Renal cortex interstitium (tissue), 11 donors: ENCODE measurements around the gene PRDM12. TPM values are rescaled to one million over a fixed set of nuclear protein-coding genes. Genes with fewer than 3 reads are reported as not detected.

Source experiments
- DNase-seq, 11 donors: peaks; one replicate each; pipeline ENCODE4 v3.0.0-alpha.2; 2013; ENCODE audit warnings: low read depth in 9 of 11, low spot score in 4 of 11; ENCODE audit errors: extremely low read depth in 1 of 11
- polyA plus RNA-seq, 3 donors: library from polyadenylated mRNA; unstranded; fragments of 120-200 nt; gene quantifications; one replicate each; pipeline ENCODE4 v1.2.1, GENCODE V29; 2013; ENCODE audit not compliant: insufficient read length in 3 of 3

PRDM12 gene
- polyA plus RNA-seq, 3 donors = not detected

GRCh38 chr9:130634801-130635200, 29.6 kb upstream of the PRDM12 start:
- no peak for DNase-seq

GRCh38 chr9:130635306-130635705, 29.1 kb upstream of the PRDM12 start:
- DNase-seq = no peak

GRCh38 chr9:130635721-130636647, 28.4 kb upstream of the PRDM12 start:
- DNase-seq = no peak

GRCh38 chr9:130636648-130637020, 27.8 kb upstream of the PRDM12 start:
- DNase-seq = no peak

GRCh38 chr9:130638284-130639123, 25.9 kb upstream of the PRDM12 start:
- DNase-seq = no peak

GRCh38 chr9:130639124-130639765, 25.1 kb upstream of the PRDM12 start:
- DNase-seq = no peak

GRCh38 chr9:130639866-130640555, 24.4 kb upstream of the PRDM12 start:
- no peak for DNase-seq

GRCh38 chr9:130640681-130641080, 23.7 kb upstream of the PRDM12 start:
- DNase-seq = no peak

- no peak for DNase-seq
Observed at GRCh38 chr9:130642926-130643325, 21.5 kb upstream of the PRDM12 start.

GRCh38 chr9:130651221-130651620, 13.2 kb upstream of the PRDM12 start:
- DNase-seq = no peak

GRCh38 chr9:130651752-130652151, 12.6 kb upstream of the PRDM12 start:
- DNase-seq = no peak

GRCh38 chr9:130654879-130655278, 9.5 kb upstream of the PRDM12 start:
- DNase-seq = no peak

GRCh38 chr9:130658893-130659698, 5.3 kb upstream of the PRDM12 start:
- no peak for DNase-seq

- no peak for DNase-seq
Observed at GRCh38 chr9:130659699-130660248, 4.6 kb upstream of the PRDM12 start.

- DNase-seq = no peak
Observed at GRCh38 chr9:130660326-130660682, 4.1 kb upstream of the PRDM12 start.

GRCh38 chr9:130660683-130661450, 3.5 kb upstream of the PRDM12 start:
- DNase-seq = no peak

GRCh38 chr9:130661451-130662098, 2.8 kb upstream of the PRDM12 start:
- DNase-seq = no peak
